A375 (cell line): ENCODE results near the gene NCR2. TPM values are rescaled to one million over a fixed set of nuclear protein-coding genes. Genes with fewer than 3 reads are reported as not detected.

Source experiments
- small RNA-seq: library from RNA; depleted of rRNA; stranded (forward); fragments of <200 nt; gene quantifications from one replicate; pipeline ENCODE3, GENCODE V24; 2014
- total RNA-seq: library from RNA; depleted of rRNA; stranded (reverse); fragments of >200 nt; shearing (Covaris generic); gene quantifications from 2 replicates; pipeline ENCODE4 v1.2.3, GENCODE V29; 2014; rRNA removed

The NCR2 gene, protein sequence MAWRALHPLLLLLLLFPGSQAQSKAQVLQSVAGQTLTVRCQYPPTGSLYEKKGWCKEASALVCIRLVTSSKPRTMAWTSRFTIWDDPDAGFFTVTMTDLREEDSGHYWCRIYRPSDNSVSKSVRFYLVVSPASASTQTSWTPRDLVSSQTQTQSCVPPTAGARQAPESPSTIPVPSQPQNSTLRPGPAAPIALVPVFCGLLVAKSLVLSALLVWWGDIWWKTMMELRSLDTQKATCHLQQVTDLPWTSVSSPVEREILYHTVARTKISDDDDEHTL
- total RNA-seq = not detected in 2 replicates

DNA sequence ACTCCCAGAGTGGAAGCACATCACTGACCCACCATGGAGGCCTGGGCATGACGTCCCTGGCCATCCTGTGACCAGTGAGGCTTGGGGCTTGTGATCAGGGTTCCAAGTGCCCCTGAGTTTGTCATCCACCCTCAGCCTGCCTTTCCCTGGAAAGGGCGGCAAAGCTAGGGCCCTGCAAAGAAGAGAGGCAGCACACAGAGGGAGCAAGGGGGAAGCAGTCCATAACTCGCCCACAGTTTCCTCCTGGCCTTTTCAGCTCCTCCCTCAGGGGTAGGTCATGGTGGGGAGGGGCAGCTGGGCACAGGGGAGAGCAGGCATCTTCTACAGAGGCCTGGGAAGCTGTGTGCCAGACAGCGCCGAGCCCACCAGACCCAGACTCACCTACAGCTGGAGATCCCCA is at the start of gene NCR2:
NCR2 (plus strand) TSS at position 313 of the 400 bp plus-strand sequence. CDS start 269 bp downstream, outside the sequence.

DNA sequence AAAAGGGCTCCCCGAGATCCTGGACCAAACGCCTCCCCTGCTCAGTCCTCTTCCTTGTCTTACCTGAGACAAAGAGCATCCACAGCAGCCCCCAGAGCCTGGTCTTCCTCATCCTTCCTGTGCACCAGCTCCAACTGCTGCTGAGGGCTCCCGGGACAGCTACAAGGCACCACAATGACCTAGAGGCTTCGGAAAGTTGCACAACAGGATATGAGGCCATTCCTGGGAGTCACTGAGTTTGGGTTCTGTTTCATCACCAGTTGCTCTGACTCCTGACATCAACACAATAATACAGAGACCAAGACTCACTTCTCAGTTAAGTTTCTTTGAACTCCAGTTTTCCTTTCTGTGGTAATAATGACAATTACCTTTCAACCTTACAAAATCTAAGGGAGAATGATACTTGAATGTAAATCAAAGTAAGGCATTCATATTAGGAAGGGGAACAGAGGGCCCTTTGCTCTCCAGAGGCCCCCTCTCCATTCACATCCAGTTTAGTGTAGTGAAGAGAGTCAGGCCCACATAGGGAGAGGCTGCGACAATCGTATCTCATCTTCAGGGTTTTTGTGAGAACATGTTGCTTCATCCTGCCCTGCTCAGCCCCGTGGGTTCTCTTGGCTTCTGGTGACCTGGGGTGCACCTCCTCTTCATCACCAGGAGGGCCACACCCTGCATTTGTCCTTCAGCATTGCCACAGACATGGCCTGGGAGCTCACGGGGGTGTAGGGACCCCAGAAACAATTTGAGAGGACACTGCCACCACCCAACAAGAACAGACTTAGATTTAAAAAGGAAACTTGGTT is 48.7 kb upstream of the NCR2 start, which contains the start of gene TREM1:
TREM1 (minus strand) TSS at position 139 of the 803 bp plus-strand sequence; CDS start at position 112, 27 bp downstream.

Small RNA genes within 50 kb of the gene (small RNA-seq; reads per million reads assigned to genes)
- gene RNU6-643P = not detected

Other genes with a start within 250 kb of the NCR2 start
- gene TREML1, start 181.3 kb upstream of the NCR2 start, total RNA-seq = not detected in 2 replicates
- gene TREM2, start 172.5 kb upstream of the NCR2 start, total RNA-seq = not detected in 2 replicates
- gene TREML2, start 134.5 kb upstream of the NCR2 start, total RNA-seq = 0.16 and 0.19 TPM in 2 replicates
- not detected in 2 replicates for gene TREML4, start 107.3 kb upstream of the NCR2 start, total RNA-seq
- gene TREM1, start 48.9 kb upstream of the NCR2 start, total RNA-seq = 0.15 and 0.88 TPM in 2 replicates
- gene FOXP4, start 210.8 kb downstream of the NCR2 start, total RNA-seq = 3.1 and 3.5 TPM in 2 replicates